T-helper 17 cell (primary cell): ENCODE measurements around the gene EDN2. TPM values are rescaled to one million over a fixed set of nuclear protein-coding genes. Genes with fewer than 3 reads are reported as not detected.

Source experiments
- ATAC-seq: fragments of 150-1000 bp; cut with Tn5 transposase; 2 replicates; pipeline ENCODE4 v1.10.0; 2021; ENCODE audit warnings: mild to moderate bottlenecking, moderate library complexity
- DNase-seq, 3 donors: peaks; one replicate each; pipeline versions ENCODE4 v3.0.0 to v3.0.0-alpha.2; 2020 to 2021
- H3K9me3 ChIP-seq: one replicate; pipeline ENCODE4 v1.7.0; 2013; ENCODE audit warnings: low read length, mild to moderate bottlenecking; ENCODE audit not compliant: control insufficient read depth, poor library complexity, severe bottlenecking
- H3K27ac Mint-ChIP-seq: one replicate; pipeline ENCODE4 v1.8.0; 2022; ENCODE audit warnings: mild to moderate bottlenecking, moderate library complexity, mixed read lengths
- H3K27me3 Mint-ChIP-seq: one replicate; pipeline ENCODE4 v1.8.0; 2022; ENCODE audit warnings: mixed read lengths
- H3K36me3 Mint-ChIP-seq: one replicate; pipeline ENCODE4 v1.8.0; 2022; ENCODE audit warnings: low read depth, mixed read lengths
- H3K4me1 Mint-ChIP-seq: one replicate; pipeline ENCODE4 v1.8.0; 2022; ENCODE audit warnings: mild to moderate bottlenecking, mixed read lengths
- H3K4me3 Mint-ChIP-seq: one replicate; pipeline ENCODE4 v1.8.0; 2022; ENCODE audit warnings: mild to moderate bottlenecking, moderate library complexity, mixed read lengths
- total RNA-seq, 4 donors: library from RNA in 2 of 4; stranded (reverse) in 2 of 4; gene quantifications; one replicate each; pipeline ENCODE4 v1.2.3 and lab custom pipeline; 2022 to 2026

EDN2 gene
- total RNA-seq, 2 donors from 2014 or later: 0.37 TPM; not detected in 1

DNA sequence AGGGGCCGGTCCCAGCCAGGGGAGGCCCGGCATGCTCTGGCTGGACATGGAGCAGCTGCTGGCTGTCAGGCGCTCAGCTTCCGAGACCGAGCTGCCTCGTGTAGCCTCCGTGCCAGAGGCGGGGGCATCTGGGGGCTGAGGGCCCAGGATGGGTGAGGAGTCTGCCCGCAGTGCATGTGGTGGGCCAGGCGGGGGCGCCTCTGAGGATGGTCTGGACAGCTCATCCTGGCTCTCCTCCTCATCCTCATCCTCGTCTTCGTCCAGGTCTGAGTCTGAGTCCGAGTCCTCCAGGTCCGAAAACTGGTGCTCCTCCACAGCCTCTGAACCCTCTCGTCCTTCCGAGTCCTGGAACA, 28.9 kb upstream of the EDN2 start:
- Mint-ChIP-seq H3K27ac (no peak overlapping the region), H3K4me3 (no peak overlapping the region), H3K4me1 (peaks cover 12% of the 10 kb centered on the region), H3K36me3 (peaks cover 7% of the 10 kb centered on the region), H3K27me3 (no peaks in the 10 kb centered on the region)
- no peaks in the 10 kb centered on the region for H3K9me3 ChIP-seq
- ATAC-seq (no peak), DNase-seq (no peak)

- H3K27ac Mint-ChIP-seq: no peak overlapping the region
- H3K36me3 Mint-ChIP-seq: peaks cover 7% of the 10 kb centered on the region
- DNase-seq: no peak
- H3K4me3 Mint-ChIP-seq: no peak overlapping the region
- peaks cover 8% of the 10 kb centered on the region for H3K4me1 Mint-ChIP-seq
- H3K9me3 ChIP-seq: no peaks in the 10 kb centered on the region
- H3K27me3 Mint-ChIP-seq: no peaks in the 10 kb centered on the region
- no peak for ATAC-seq
Measured at GRCh38 chr1:41512701-41513382, 28.4 kb upstream of the EDN2 start.

DNA sequence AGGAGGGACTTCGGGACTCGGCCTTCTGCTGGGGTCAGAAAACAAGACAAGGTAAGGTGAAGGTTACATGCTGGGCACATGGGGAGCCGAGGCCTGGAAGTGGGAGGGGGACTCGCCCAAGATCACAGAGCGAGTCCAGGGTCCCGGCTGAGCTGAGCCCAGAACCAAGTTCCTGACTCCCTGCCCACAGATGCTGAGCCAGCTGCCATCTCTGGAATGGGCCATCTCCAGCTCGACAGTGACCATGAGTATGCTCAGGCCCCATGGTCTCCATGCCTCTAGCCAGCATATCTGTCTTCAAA, 26.7 kb upstream of the EDN2 start:
- H3K4me3 Mint-ChIP-seq: no peak overlapping the region
- H3K4me1 Mint-ChIP-seq: peaks cover 3% of the 10 kb centered on the region
- no peaks in the 10 kb centered on the region for H3K27me3 Mint-ChIP-seq
- no peaks in the 10 kb centered on the region for H3K9me3 ChIP-seq
- peaks cover 7% of the 10 kb centered on the region for H3K36me3 Mint-ChIP-seq
- ATAC-seq (no peak), DNase-seq (no peak)
- peak overlapping the region; percentile 19 for H3K27ac Mint-ChIP-seq

DNA sequence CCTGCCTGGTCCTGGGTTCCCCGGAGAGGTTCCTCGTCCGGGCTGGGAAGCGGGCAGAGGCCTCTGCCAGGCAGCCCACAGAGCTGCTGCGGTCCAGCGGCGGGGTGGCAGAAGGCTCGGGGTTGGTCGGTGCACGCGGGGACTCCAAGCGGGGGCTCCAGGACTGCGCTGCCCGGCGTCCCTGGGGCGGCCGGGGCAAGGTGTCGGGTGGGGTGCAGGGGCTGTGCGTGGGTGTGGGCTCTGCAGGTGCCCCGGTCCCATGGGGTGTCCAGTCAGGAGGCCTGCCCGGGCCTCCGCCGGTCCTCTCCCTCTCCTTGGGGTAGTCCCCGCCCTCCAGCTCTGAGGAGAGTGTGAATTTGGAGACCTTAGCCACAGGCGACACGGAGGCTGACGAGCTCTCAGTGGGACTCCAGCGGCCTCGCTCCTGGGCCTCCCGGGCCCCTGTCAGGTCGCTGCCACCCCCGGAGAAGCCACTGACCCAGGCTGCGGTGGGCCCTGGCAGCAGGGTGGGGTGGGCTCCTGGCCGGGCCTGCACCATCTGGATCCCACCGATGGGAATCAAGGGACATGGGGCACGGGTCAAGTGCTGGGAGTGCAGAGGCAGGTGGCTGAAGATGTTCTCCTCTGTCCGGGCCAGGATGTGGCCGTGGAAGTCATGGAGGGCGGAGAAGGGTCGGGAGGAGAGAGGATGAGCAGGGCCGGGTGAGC, 26.2 kb upstream of the EDN2 start:
- peaks cover 7% of the 10 kb centered on the region for H3K36me3 Mint-ChIP-seq
- no peak for DNase-seq
- no peak overlapping the region for H3K27ac Mint-ChIP-seq
- H3K4me3 Mint-ChIP-seq: no peak overlapping the region
- peaks cover 3% of the 10 kb centered on the region for H3K4me1 Mint-ChIP-seq
- no peaks in the 10 kb centered on the region for H3K9me3 ChIP-seq
- no peaks in the 10 kb centered on the region for H3K27me3 Mint-ChIP-seq
- no peak for ATAC-seq

GRCh38 chr1:41509270-41509671, 24.8 kb upstream of the EDN2 start:
- no peak for ATAC-seq
- peaks cover 7% of the 10 kb centered on the region for H3K36me3 Mint-ChIP-seq

DNA sequence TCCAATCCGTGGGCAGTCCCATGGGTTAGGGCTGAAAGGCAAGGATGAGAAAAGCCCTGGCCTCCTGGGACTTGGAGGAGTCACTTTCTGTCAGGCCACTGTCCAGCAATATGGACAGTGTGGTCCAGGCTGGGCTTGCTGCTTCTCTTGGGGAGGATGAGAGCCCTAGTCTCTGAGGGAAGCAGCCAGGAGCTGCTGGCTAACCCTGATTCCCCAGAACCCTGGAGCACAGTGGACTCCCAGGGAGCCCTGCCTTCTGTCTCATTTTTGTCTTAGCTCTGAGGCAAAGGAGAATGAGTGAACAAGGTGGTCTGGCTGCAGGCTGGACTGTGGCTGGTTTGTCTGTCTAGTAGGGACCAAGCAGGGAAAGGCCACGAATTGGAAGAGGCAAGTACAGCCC, 23.8 kb upstream of the EDN2 start:
- Mint-ChIP-seq H3K27ac (no peak overlapping the region), H3K4me1 (peaks cover 13% of the 10 kb centered on the region), H3K36me3 (peaks cover 7% of the 10 kb centered on the region), H3K27me3 (no peaks in the 10 kb centered on the region), H3K4me3 (no peak overlapping the region)
- H3K9me3 ChIP-seq: no peaks in the 10 kb centered on the region
- DNase-seq (no peak), ATAC-seq (no peak)

More at GRCh38 chr1:41509270-41509671, 24.8 kb upstream of the EDN2 start:
- DNase-seq: no peak
- Mint-ChIP-seq H3K27me3 (no peaks in the 10 kb centered on the region), H3K4me3 (no peak overlapping the region), H3K27ac (no peak overlapping the region), H3K4me1 (peaks cover 12% of the 10 kb centered on the region)
- H3K9me3 ChIP-seq: no peaks in the 10 kb centered on the region

DNA sequence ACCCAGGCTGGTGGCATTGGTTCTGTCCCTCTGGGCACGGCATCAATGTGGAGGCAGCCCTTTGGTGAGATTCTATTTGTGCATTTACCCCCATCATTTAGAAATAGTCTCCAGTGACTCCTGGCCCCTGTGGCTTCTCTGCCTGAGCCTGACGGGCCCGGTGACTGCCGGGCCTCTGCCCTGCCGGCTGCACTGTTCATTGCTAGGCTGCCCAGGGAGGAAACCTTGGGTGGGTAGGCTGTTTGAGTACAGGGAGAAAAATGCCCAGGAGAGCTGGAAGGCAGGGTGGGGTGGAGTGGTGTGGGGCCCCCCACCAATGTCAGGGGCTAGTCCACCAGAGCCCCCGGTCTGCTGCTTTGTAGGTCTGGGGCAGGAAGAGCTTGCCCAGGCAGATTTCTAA, 23.4 kb upstream of the EDN2 start:
- Mint-ChIP-seq H3K4me1 (peaks cover 13% of the 10 kb centered on the region), H3K36me3 (peaks cover 7% of the 10 kb centered on the region), H3K27ac (no peak overlapping the region), H3K4me3 (no peak overlapping the region), H3K27me3 (no peaks in the 10 kb centered on the region)
- no peaks in the 10 kb centered on the region for H3K9me3 ChIP-seq
- ATAC-seq (no peak), DNase-seq (no peak)

DNA sequence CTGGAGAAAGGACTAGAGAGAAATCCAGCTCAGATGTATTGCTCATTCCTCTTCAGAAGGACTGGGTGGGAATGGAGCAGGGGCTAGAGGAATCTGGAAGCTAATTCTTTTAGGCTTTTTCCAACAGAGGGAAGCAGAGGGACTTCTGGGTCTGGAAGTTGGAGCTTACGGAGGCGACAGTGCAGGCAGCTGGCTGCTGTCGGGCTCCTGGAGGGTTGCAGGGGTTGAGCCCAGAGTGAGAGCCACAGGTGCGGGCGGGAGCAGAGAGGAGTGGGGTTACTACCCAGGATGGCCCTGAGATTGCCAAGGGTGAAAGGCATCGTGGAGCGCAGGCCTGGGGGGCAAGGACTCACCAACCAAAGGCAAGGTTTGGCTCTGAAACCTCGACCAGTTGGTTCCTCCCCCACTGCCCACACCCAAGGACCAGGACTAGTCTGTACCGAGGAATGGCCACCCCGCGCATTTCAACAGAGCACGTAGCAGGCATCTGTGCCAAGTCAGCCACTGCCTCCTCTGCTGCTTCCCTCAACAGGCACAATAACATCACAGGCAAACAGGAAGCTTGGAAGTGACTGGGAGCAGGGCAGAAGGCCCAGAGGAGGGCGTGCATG, 22.7 kb upstream of the EDN2 start:
- ATAC-seq: no peak
- H3K9me3 ChIP-seq: no peaks in the 10 kb centered on the region
- no peak overlapping the region for H3K27ac Mint-ChIP-seq
- H3K4me3 Mint-ChIP-seq: no peak overlapping the region
- H3K27me3 Mint-ChIP-seq: no peaks in the 10 kb centered on the region
- no peak for DNase-seq
- peaks cover 13% of the 10 kb centered on the region for H3K4me1 Mint-ChIP-seq
- H3K36me3 Mint-ChIP-seq: peaks cover 6% of the 10 kb centered on the region

- Mint-ChIP-seq H3K4me1 (peaks cover 12% of the 10 kb centered on the region), H3K36me3 (no peaks in the 10 kb centered on the region), H3K27me3 (no peaks in the 10 kb centered on the region), H3K4me3 (no peak overlapping the region), H3K27ac (peak overlapping the region; percentile 49)
- H3K9me3 ChIP-seq: no peaks in the 10 kb centered on the region
- DNase-seq (no peak), ATAC-seq (no peak)
Measured at GRCh38 chr1:41504114-41505035, 19.9 kb upstream of the EDN2 start.

DNA sequence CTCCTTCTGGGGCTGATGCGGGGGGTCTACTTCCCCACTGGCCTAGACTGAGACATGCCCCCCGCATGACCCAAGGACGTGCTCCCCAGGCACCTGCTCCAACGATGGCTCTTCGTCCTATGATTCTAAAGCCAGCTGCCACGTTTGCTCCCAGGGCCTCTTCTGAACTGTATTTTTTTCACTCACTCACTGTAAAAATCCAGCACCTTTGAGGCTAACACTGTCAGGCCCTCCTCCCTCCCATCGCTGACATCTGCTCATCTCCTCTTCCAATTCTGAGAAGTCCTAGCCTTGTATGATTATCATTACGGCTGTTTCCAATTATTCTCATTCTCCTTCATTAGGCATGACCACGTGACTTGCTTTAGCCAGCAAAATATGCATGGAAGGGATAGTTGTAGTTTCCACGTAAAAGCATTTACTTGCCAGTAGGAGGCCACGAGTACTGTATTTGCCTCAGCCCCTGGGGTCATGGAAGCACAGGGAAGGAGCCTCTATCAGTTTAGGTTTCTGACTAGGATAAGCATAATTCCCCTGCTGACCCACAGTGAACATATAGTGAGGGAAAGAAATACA, 19.1 kb upstream of the EDN2 start:
- Mint-ChIP-seq H3K4me3 (no peak overlapping the region), H3K27ac (peak overlapping the region; percentile 49), H3K27me3 (no peaks in the 10 kb centered on the region), H3K4me1 (peaks cover 12% of the 10 kb centered on the region), H3K36me3 (no peaks in the 10 kb centered on the region)
- no peak for DNase-seq
- no peak for ATAC-seq
- no peaks in the 10 kb centered on the region for H3K9me3 ChIP-seq

- no peak for ATAC-seq
- DNase-seq: no peak
- H3K27ac Mint-ChIP-seq: no peak overlapping the region
- peaks cover 12% of the 10 kb centered on the region for H3K4me1 Mint-ChIP-seq
- H3K9me3 ChIP-seq: no peaks in the 10 kb centered on the region
- H3K4me3 Mint-ChIP-seq: no peak overlapping the region
- H3K27me3 Mint-ChIP-seq: no peaks in the 10 kb centered on the region
- no peaks in the 10 kb centered on the region for H3K36me3 Mint-ChIP-seq
Measured at GRCh38 chr1:41502912-41503311, 18.4 kb upstream of the EDN2 start.

DNA sequence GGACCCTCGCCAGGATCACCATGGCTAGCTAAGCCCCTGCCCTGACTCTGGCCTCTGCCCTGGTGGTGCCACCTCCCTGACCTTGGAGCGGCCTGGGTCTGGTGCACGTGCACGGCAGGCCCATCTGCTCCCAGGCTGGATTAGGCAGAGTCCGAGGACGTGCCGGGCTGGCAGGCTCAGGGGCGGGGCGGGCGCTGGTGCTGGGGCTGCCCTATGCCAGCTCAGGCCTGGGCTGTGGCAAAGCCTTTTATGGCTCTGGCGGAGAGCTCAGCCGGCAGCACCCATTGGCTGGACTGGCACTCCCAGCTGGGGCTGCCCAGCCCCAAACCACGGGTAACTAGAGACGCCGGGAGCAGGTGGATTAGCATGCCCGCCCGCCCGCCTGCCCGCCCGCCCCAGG, 17.1 kb upstream of the EDN2 start:
- ATAC-seq (no peak), DNase-seq (no peak)
- no peaks in the 10 kb centered on the region for H3K36me3 Mint-ChIP-seq
- no peak overlapping the region for H3K27ac Mint-ChIP-seq
- peaks cover 12% of the 10 kb centered on the region for H3K4me1 Mint-ChIP-seq
- H3K9me3 ChIP-seq: no peaks in the 10 kb centered on the region
- peaks cover 5% of the 10 kb centered on the region for H3K27me3 Mint-ChIP-seq
- H3K4me3 Mint-ChIP-seq: no peak overlapping the region
